H9 (cell line): ENCODE results near the gene STOM. TPM values are rescaled to one million over a fixed set of nuclear protein-coding genes. Genes with fewer than 3 reads are reported as not detected.

Source experiments
- DNase-seq: peaks from one replicate; pipeline ENCODE4 v3.0.0-alpha.2; 2017
- H2AFZ ChIP-seq: one replicate; pipeline ENCODE4 v1.6.1; 2013; ENCODE audit warnings: mild to moderate bottlenecking, low read length, control low read depth, moderate library complexity
- H2AK5ac ChIP-seq: 2 replicates; pipeline ENCODE4 v1.6.1; 2013; ENCODE audit warnings: low read length, control low read depth, mixed read lengths; ENCODE audit not compliant: insufficient read length
- H2BK120ac ChIP-seq: one replicate; pipeline ENCODE4 v1.6.1; 2013; ENCODE audit warnings: low read depth, mild to moderate bottlenecking, low read length, control low read depth, inconsistent platforms; ENCODE audit not compliant: poor library complexity, severe bottlenecking
- H2BK12ac ChIP-seq: 2 replicates; pipeline ENCODE4 v1.6.1; 2013; ENCODE audit warnings: low read length, control low read depth, mixed read lengths, low read depth; ENCODE audit not compliant: insufficient read length
- H2BK15ac ChIP-seq: 2 replicates; pipeline ENCODE4 v1.6.1; 2013; ENCODE audit warnings: low read depth, low read length, control low read depth
- H2BK20ac ChIP-seq: one replicate; pipeline ENCODE4 v1.6.1; 2013; ENCODE audit warnings: low read depth, mild to moderate bottlenecking, low read length, control low read depth, inconsistent platforms; ENCODE audit not compliant: poor library complexity, severe bottlenecking
- H2BK5ac ChIP-seq: 2 replicates; pipeline ENCODE4 v1.6.1; 2013; ENCODE audit warnings: low read length, control low read depth, mixed read lengths; ENCODE audit not compliant: insufficient read length
- H3K14ac ChIP-seq: 2 replicates; pipeline ENCODE4 v1.6.1; 2013; ENCODE audit warnings: low read length, control low read depth; ENCODE audit not compliant: insufficient read depth
- H3K18ac ChIP-seq: 2 replicates; pipeline ENCODE4 v1.6.1; 2013; ENCODE audit warnings: low read depth, mild to moderate bottlenecking, mixed read lengths, low read length, control low read depth; ENCODE audit not compliant: insufficient read length
- H3K23ac ChIP-seq: 2 replicates; pipeline ENCODE4 v1.6.1; 2013; ENCODE audit warnings: low read length, control low read depth, mixed read lengths, low read depth; ENCODE audit not compliant: insufficient read length
- H3K23me2 ChIP-seq: 2 replicates; pipeline ENCODE4 v1.6.1; 2013; ENCODE audit warnings: low read depth, mild to moderate bottlenecking, mixed read lengths, low read length, control low read depth; ENCODE audit not compliant: insufficient read length, poor library complexity, severe bottlenecking
- H3K27ac ChIP-seq: 2 replicates; pipeline ENCODE4 v1.5.1; 2013; ENCODE audit warnings: low read length, control low read depth, mixed read lengths, low read depth; ENCODE audit not compliant: insufficient read length
- H3K27me3 ChIP-seq: 2 replicates; pipeline ENCODE4 v1.6.1; 2013; ENCODE audit warnings: low read length, control low read depth, inconsistent platforms; ENCODE audit not compliant: insufficient read depth
- H3K4ac ChIP-seq: 2 replicates; pipeline ENCODE4 v1.6.1; 2013; ENCODE audit warnings: low read depth, mild to moderate bottlenecking, control low read depth, inconsistent platforms, low read length, moderate library complexity
- H3K4me1 ChIP-seq: 2 replicates; pipeline ENCODE4 v1.6.1; 2013; ENCODE audit warnings: low read length, control low read depth, inconsistent platforms; ENCODE audit not compliant: insufficient read depth
- H3K4me2 ChIP-seq: 2 replicates; pipeline ENCODE4 v1.6.1; 2013; ENCODE audit warnings: low read length, control low read depth, mixed read lengths; ENCODE audit not compliant: insufficient read length, insufficient read depth
- H3K56ac ChIP-seq: 2 replicates; pipeline ENCODE4 v1.6.1; 2013; ENCODE audit warnings: low read depth, mild to moderate bottlenecking, mixed read lengths, low read length, control low read depth; ENCODE audit not compliant: insufficient read length
- H3K79me1 ChIP-seq: 2 replicates; pipeline ENCODE4 v1.6.1; 2013; ENCODE audit warnings: low read depth, mild to moderate bottlenecking, moderate library complexity, low read length, control low read depth, inconsistent platforms; ENCODE audit not compliant: insufficient read depth, poor library complexity, severe bottlenecking
- H3K79me2 ChIP-seq: 2 replicates; pipeline ENCODE4 v1.6.1; 2013; ENCODE audit warnings: low read length, control low read depth, inconsistent platforms; ENCODE audit not compliant: insufficient read depth
- H3K9ac ChIP-seq: 2 replicates; pipeline ENCODE4 v1.6.1; 2013; ENCODE audit warnings: low read length, control low read depth, mixed read lengths; ENCODE audit not compliant: insufficient read length; ENCODE audit errors: extremely low read depth
- H3K9me3 ChIP-seq: one replicate; pipeline ENCODE4 v1.6.1; 2013; ENCODE audit warnings: low read depth, low read length, inconsistent platforms; ENCODE audit not compliant: control insufficient read depth
- H3T11ph ChIP-seq: one replicate; pipeline ENCODE4 v1.6.1; 2013; ENCODE audit warnings: mild to moderate bottlenecking, low read length, control low read depth, inconsistent platforms
- H4K20me1 ChIP-seq: one replicate; pipeline ENCODE4 v1.6.1; 2013; ENCODE audit not compliant: control insufficient read depth, insufficient read length, insufficient read depth
- H4K5ac ChIP-seq: 2 replicates; pipeline ENCODE4 v1.6.1; 2013; ENCODE audit warnings: low read depth, mild to moderate bottlenecking, mixed read lengths, low read length, control low read depth; ENCODE audit not compliant: insufficient read length
- H4K8ac ChIP-seq: replicated peaks from 2 replicates; pipeline ENCODE4 v1.6.1; 2013; ENCODE audit warnings: low read length, control low read depth, mixed read lengths, low read depth; ENCODE audit not compliant: insufficient read length
- H4K91ac ChIP-seq: 2 replicates; pipeline ENCODE4 v1.6.1; 2013; ENCODE audit warnings: low read depth, mild to moderate bottlenecking, moderate library complexity, mixed read lengths, low read length, control low read depth; ENCODE audit not compliant: insufficient read length
- H3K27ac Mint-ChIP-seq, 3 experiments: 2 replicates in 2 of 3; 3 replicates in 1 of 3; pipeline ENCODE4 v1.8.0; 2020 to 2021; ENCODE audit warnings: mixed read lengths in 3 of 3, mild to moderate bottlenecking in 1 of 3, moderate library complexity in 1 of 3
- H3K27me3 Mint-ChIP-seq: 2 replicates; pipeline ENCODE4 v1.8.0; 2021; ENCODE audit warnings: low read depth, mild to moderate bottlenecking, moderate library complexity, mixed read lengths
- H3K36me3 Mint-ChIP-seq, 3 experiments: 2 replicates in 2 of 3; 3 replicates in 1 of 3; pipeline ENCODE4 v1.8.0; 2020 to 2021; ENCODE audit warnings: low read depth in 3 of 3, mixed read lengths in 3 of 3; ENCODE audit not compliant: insufficient read depth in 1 of 3
- H3K4me1 Mint-ChIP-seq, 2 experiments: 2 replicates each; pipeline ENCODE4 v1.8.0; 2020; ENCODE audit warnings: mixed read lengths in 2 of 2
- H3K4me3 Mint-ChIP-seq, 2 experiments: 2 replicates in 1 of 2; 3 replicates in 1 of 2; pipeline ENCODE4 v1.8.0; 2020 to 2021; ENCODE audit warnings: mild to moderate bottlenecking in 2 of 2, mixed read lengths in 2 of 2, moderate library complexity in 1 of 2
- H3K9me3 Mint-ChIP-seq, 2 experiments: 2 replicates in 1 of 2; 3 replicates in 1 of 2; pipeline ENCODE4 v1.8.0; 2020; ENCODE audit warnings: mild to moderate bottlenecking in 2 of 2, mixed read lengths in 2 of 2, moderate library complexity in 1 of 2
- CTCF ChIP-seq: fragments of 200-600 bp; sonication (generic); conservative IDR thresholded peaks from 3 replicates; pipeline ENCODE4 v1.8.0; 2021; ENCODE audit warnings: antibody characterized with exemption, mild to moderate bottlenecking
- WGBS: extraction: QIAGEN DNeasy Blood & Tissue Kit; methylation state at CpG from one replicate; pipeline ENCODE4 v1.1.7; 2013; ENCODE audit warnings: missing lambda C conversion rate, low lambda C conversion rate, mixed read lengths; ENCODE audit not compliant: insufficient read length; ENCODE audit errors: extremely low coverage; 5-methylcytosine and 5-hydroxymethylcytosine counted together
- total RNA-seq: library from RNA; stranded (reverse); gene quantifications from 2 replicates; pipeline ENCODE4 v1.2.1, GENCODE V29; 2021

STOM gene
- total RNA-seq, 1 experiment from 2014 or later, result 15.3 TPM

DNA sequence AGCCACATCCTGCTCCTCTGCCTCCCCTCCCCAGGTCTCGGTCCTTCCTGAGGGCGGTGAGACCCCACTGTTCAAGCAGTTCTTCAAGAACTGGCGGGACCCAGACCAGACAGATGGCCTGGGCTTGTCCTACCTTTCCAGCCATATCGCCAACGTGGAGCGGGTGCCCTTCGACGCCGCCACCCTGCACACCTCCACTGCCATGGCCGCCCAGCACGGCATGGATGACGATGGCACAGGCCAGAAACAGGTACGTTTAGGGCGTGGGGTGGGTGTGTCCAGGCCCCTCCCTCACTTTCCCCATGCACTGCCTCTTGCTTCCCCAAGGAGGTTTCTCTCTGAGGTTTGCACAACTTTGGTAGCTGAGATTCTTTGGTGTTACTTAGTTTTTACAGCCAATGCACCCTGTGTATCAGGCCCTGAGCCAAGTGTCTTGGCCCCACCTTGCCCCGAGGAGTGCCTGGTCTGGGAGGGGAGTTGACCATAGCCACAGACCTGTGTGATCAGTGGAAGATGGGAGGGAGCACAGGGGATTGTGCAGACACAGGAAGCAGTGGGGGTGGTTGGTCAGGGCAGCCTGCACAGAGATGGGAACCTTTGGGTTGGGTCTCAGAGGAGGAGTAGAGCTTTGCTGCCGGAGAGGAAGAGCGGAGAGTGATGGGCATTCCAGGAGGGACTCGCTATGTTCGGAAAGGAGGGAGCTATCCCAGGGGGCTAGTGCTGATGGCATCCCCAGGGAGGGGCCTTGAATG lies 51.2 kb downstream of the STOM start:
- 0 out of 4 replicates have a peak, but pooled peaks cover 0 to 4% of the 10 kb centered on the region in 2 experiments for H3K4me1 Mint-ChIP-seq
- Histone ChIP-seq H3K4me2 (no peak overlapping the region), H4K8ac (no peak overlapping the region), H2AK5ac (no peak overlapping the region), H3K9ac (no peak overlapping the region), H3K23me2 (no peaks in the 10 kb centered on the region), H3K4ac (no peak overlapping the region), H3K18ac (no peak overlapping the region), H4K91ac (no peak overlapping the region), H3K56ac (no peak overlapping the region), H3K4me1 (no peaks in the 10 kb centered on the region), H2BK120ac (no peak overlapping the region), H2BK12ac (no peak overlapping the region), H3K27me3 (no peaks in the 10 kb centered on the region), H4K5ac (no peak overlapping the region), H4K20me1 (no peaks in the 10 kb centered on the region), H3K23ac (no peak overlapping the region), H2BK20ac (no peak overlapping the region), H3K9me3 (no peaks in the 10 kb centered on the region), H3K27ac (no peak overlapping the region), H3K14ac (no peak overlapping the region), H3T11ph (no peak overlapping the region), H3K79me1 (no peaks in the 10 kb centered on the region), H2BK5ac (no peak overlapping the region), H2AFZ (no peak overlapping the region), H2BK15ac (no peak overlapping the region), H3K79me2 (no peaks in the 10 kb centered on the region)
- no CpG with 5 or more reads among the region's 19 CpGs for WGBS
- no peak overlapping the region for H3K4me3 Mint-ChIP-seq
- no peaks in the 10 kb centered on the region for H3K9me3 Mint-ChIP-seq
- H3K36me3 Mint-ChIP-seq, result peaks cover 0 to 11% (median 0%) of the 10 kb centered on the region in 3 experiments; a peak in 2 of 7 replicates
- peaks cover 4% of the 10 kb centered on the region for H3K27me3 Mint-ChIP-seq
- DNase-seq, result no peak
- H3K27ac Mint-ChIP-seq, result no peak overlapping the region; a peak in 1 of 7 replicates
- TF ChIP-seq CTCF, result no peak
